Liver (tissue), 3 donors: Measurements from ENCODE around the gene TSGA10IP.

Experiments used
- EGR1 ChIP-seq, 2 donors: IDR thresholded peaks; 2 replicates each; pipeline ENCODE4 v1.6.1; 2016 to 2018; ENCODE audit warnings: antibody characterized with exemption in 2 of 2, low read depth in 2 of 2
- FOXA1 ChIP-seq: IDR thresholded peaks from 2 replicates; pipeline ENCODE4 v1.6.1; 2016; ENCODE audit warnings: antibody characterized with exemption
- TF ChIP-seq, protein P1 (sequence below): fragments of 150-350 bp; IDR thresholded peaks from 2 replicates; pipeline ENCODE4 v1.5.1; 2017; ENCODE audit warnings: improper control_type of control experiment, low read depth, low read length; ENCODE audit not compliant: missing input control
- TF ChIP-seq, protein P2 (sequence below): IDR thresholded peaks from 2 replicates; pipeline ENCODE4 v1.6.1; 2016; ENCODE audit warnings: antibody characterized with exemption
- TF ChIP-seq, protein P3 (sequence below): IDR thresholded peaks from 2 replicates; pipeline ENCODE4 v1.6.1; 2016; ENCODE audit warnings: antibody characterized with exemption
- donor health status: healthy.
- donor health status: healthy.

DNA sequence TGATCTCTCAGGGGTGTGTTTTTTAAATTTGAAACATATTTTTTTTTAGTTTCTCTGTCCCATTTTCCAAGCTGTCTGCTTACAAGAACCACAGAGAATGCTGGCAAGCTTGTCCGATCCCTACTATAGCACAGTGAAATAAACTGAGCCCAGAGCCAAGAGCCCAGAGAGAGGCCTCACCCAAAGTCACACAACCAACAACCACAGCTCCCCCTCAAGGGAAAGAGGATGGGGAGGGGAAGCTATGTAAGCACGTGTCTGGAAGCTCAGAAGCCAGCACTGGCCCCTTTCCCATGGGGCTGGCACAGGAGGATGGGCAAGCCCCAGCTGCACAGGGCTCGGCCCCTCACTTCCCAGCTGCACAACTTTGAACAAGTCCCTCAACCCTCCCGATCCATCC is 13.0 kb downstream of the TSGA10IP start:
- TF ChIP-seq, protein P1, sequence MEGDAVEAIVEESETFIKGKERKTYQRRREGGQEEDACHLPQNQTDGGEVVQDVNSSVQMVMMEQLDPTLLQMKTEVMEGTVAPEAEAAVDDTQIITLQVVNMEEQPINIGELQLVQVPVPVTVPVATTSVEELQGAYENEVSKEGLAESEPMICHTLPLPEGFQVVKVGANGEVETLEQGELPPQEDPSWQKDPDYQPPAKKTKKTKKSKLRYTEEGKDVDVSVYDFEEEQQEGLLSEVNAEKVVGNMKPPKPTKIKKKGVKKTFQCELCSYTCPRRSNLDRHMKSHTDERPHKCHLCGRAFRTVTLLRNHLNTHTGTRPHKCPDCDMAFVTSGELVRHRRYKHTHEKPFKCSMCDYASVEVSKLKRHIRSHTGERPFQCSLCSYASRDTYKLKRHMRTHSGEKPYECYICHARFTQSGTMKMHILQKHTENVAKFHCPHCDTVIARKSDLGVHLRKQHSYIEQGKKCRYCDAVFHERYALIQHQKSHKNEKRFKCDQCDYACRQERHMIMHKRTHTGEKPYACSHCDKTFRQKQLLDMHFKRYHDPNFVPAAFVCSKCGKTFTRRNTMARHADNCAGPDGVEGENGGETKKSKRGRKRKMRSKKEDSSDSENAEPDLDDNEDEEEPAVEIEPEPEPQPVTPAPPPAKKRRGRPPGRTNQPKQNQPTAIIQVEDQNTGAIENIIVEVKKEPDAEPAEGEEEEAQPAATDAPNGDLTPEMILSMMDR = no peak
- no peak for TF ChIP-seq EGR1 (IDR thresholded peaks at IDR 0.05; ENCODE audit: low read depth in 2 of 2)
- TF ChIP-seq, protein P2, sequence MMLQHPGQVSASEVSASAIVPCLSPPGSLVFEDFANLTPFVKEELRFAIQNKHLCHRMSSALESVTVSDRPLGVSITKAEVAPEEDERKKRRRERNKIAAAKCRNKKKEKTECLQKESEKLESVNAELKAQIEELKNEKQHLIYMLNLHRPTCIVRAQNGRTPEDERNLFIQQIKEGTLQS = no peak
- TF ChIP-seq FOXA1 = no peak
- TF ChIP-seq, protein P3, sequence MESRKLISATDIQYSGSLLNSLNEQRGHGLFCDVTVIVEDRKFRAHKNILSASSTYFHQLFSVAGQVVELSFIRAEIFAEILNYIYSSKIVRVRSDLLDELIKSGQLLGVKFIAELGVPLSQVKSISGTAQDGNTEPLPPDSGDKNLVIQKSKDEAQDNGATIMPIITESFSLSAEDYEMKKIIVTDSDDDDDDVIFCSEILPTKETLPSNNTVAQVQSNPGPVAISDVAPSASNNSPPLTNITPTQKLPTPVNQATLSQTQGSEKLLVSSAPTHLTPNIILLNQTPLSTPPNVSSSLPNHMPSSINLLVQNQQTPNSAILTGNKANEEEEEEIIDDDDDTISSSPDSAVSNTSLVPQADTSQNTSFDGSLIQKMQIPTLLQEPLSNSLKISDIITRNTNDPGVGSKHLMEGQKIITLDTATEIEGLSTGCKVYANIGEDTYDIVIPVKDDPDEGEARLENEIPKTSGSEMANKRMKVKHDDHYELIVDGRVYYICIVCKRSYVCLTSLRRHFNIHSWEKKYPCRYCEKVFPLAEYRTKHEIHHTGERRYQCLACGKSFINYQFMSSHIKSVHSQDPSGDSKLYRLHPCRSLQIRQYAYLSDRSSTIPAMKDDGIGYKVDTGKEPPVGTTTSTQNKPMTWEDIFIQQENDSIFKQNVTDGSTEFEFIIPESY = no peak
